Vagina (tissue), 2 donors: ENCODE data around the gene FETUB.

Source experiments
- POLR2A ChIP-seq, 2 donors: fragments of 450-650 bp; IDR thresholded peaks; one replicate each; pipeline ENCODE4 v1.6.1; 2017; ENCODE audit warnings: antibody characterized with exemption in 2 of 2, mild to moderate bottlenecking in 2 of 2, moderate library complexity in 2 of 2
- POLR2AphosphoS5 ChIP-seq, 2 donors: sonication (generic); formaldehyde crosslinking; IDR thresholded peaks; one replicate each; pipeline ENCODE4 v1.9.0; 2017; ENCODE audit warnings: antibody characterized with exemption in 2 of 2, mild to moderate bottlenecking in 2 of 2, low read depth in 1 of 2; ENCODE audit not compliant: insufficient read depth in 1 of 2
- TF ChIP-seq, protein P1 (sequence below), 3 experiments: fragments of 450-650 bp in 2 of 3; fragments of 200-600 bp in 1 of 3; sonication (generic) in 1 of 3; IDR thresholded peaks; one replicate each; pipeline ENCODE4 v1.5.1; 2017 to 2019; ENCODE audit warnings: antibody characterized with exemption in 3 of 3, mild to moderate bottlenecking in 2 of 3, moderate library complexity in 2 of 3

DNA sequence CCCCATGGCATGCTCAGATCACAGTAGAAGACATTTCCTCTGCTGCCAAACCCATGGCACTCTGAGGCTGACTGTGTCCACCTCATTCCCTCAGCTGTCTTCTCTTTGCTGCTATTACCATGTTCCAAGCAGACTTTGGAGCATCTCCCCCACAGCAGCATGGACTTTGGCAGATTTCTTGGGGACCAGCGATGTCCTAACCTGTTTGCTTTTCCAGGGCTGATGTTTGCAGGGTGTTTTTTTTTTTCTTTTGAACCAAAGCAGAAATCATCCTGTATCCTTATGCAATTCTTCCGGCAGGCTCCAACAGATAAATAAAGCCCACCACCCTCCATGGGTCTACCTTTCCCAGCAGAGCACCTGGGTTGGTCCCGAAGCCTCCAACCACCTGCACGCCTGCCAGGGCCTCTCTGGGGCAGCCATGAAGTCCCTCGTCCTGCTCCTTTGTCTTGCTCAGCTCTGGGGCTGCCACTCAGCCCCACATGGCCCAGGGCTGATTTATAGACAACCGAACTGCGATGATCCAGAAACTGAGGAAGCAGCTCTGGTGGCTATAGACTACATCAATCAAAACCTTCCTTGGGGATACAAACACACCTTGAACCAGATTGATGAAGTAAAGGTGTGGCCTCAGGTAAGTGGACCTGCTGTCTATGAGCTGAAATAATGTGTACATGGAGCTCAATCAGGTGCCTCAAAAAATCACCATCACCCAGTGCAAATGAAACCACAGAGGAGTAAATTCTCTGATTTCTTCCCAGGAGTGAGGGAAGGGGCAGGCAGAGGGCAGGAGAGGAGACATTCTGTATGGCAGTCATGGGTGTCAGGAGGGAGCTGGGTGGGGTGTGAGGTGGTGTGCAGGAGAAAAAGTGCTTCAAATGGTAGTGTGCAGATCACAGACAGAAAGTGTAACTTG is 27.2 kb upstream of the FETUB start, which contains the start of gene AHSG:
- TF ChIP-seq, protein P1, sequence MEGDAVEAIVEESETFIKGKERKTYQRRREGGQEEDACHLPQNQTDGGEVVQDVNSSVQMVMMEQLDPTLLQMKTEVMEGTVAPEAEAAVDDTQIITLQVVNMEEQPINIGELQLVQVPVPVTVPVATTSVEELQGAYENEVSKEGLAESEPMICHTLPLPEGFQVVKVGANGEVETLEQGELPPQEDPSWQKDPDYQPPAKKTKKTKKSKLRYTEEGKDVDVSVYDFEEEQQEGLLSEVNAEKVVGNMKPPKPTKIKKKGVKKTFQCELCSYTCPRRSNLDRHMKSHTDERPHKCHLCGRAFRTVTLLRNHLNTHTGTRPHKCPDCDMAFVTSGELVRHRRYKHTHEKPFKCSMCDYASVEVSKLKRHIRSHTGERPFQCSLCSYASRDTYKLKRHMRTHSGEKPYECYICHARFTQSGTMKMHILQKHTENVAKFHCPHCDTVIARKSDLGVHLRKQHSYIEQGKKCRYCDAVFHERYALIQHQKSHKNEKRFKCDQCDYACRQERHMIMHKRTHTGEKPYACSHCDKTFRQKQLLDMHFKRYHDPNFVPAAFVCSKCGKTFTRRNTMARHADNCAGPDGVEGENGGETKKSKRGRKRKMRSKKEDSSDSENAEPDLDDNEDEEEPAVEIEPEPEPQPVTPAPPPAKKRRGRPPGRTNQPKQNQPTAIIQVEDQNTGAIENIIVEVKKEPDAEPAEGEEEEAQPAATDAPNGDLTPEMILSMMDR (IDR thresholded peaks at IDR 0.05): no peak
- TF ChIP-seq POLR2A (IDR thresholded peaks at IDR 0.05) (no peak), POLR2AphosphoS5 (IDR thresholded peaks at IDR 0.05; ENCODE audit: insufficient read depth in 1 of 2, low read depth in 1 of 2) (no peak)
